CD4-positive, alpha-beta T cell treated with Interferon alpha-2 for 1 hour (primary cell): Measurements from ENCODE around the gene CD9.

Experiments
- DNase-seq, 2 donors: peaks; one replicate each; pipeline ENCODE4 v3.0.0-alpha.2; 2020 to 2022

The CD9 gene

GRCh38 chr12:6277982-6278438 lies 77.8 kb downstream of the CD9 start:
- peak in 1 of 2 donors; percentile 14 for DNase-seq

GRCh38 chr12:6278439-6279255 lies 78.4 kb downstream of the CD9 start:
- DNase-seq, result peak; percentile 79 to 88

GRCh38 chr12:6279256-6279628 lies 79.0 kb downstream of the CD9 start:
- DNase-seq, result no peak

GRCh38 chr12:6279631-6280030 lies 79.4 kb downstream of the CD9 start:
- no peak for DNase-seq

GRCh38 chr12:6280053-6280469 lies 79.9 kb downstream of the CD9 start:
- no peak for DNase-seq

- DNase-seq, result no peak
Observed at GRCh38 chr12:6280672-6281071, 80.5 kb downstream of the CD9 start.

- no peak for DNase-seq
Observed at GRCh38 chr12:6281081-6281809, 81.0 kb downstream of the CD9 start.

- no peak for DNase-seq
Observed at GRCh38 chr12:6282453-6282840, 82.2 kb downstream of the CD9 start.

GRCh38 chr12:6284273-6284672 lies 84.1 kb downstream of the CD9 start:
- DNase-seq, result no peak

- peak; percentile 46 to 71 for DNase-seq
Observed at GRCh38 chr12:6285063-6285477, 84.9 kb downstream of the CD9 start.

GRCh38 chr12:6285532-6286306 lies 85.5 kb downstream of the CD9 start:
- no peak for DNase-seq
